Measurements from ENCODE around the gene TSPAN14.

DNA sequence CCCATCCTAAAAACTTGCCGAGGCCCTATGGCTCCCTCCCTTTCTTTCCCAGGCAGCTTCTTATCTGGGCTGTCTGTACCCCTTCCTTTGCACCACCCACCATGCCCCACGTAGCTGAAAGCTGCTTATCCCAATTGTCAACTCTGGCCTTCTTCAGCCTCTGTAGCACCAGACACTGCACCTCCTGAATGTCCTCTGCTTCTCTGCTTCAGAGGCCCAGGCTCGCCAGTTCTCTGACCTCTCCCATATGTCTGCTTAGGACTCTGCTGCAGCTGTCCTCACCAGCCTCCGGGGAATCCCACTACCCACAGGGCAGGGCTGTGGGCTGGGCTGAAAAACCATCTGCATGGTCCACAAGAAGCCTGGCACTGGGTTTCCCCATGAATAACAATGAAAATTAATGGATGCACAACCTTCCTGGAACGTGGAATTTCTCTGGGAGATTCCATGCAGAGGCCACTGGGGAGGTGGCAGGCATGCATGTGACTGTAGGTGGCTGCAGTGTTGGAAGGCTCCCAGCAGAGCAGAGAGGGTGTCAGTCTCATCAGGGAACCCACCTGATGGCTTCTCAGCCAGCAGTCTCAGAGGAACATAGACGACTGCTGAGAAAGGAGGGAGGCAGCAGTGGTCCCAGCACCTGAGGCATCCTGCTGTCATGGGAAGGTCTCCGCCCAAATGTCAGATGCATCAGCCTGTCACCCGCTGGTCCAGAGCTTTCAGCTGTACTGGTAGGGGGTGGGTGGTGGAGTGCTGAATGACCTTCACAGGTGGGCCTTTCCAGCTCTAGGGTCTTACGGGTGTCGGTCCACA, 66.8 kb downstream of the TSPAN14 start:
- TF ChIP-seq, protein P1, sequence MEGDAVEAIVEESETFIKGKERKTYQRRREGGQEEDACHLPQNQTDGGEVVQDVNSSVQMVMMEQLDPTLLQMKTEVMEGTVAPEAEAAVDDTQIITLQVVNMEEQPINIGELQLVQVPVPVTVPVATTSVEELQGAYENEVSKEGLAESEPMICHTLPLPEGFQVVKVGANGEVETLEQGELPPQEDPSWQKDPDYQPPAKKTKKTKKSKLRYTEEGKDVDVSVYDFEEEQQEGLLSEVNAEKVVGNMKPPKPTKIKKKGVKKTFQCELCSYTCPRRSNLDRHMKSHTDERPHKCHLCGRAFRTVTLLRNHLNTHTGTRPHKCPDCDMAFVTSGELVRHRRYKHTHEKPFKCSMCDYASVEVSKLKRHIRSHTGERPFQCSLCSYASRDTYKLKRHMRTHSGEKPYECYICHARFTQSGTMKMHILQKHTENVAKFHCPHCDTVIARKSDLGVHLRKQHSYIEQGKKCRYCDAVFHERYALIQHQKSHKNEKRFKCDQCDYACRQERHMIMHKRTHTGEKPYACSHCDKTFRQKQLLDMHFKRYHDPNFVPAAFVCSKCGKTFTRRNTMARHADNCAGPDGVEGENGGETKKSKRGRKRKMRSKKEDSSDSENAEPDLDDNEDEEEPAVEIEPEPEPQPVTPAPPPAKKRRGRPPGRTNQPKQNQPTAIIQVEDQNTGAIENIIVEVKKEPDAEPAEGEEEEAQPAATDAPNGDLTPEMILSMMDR (IDR thresholded peaks at IDR 0.05; ENCODE audit: insufficient read depth, low read length, poor library complexity, severe bottlenecking): no peak
- no peak for TF ChIP-seq EZH2phosphoT487 (conservative IDR thresholded peaks at IDR 0.05; ENCODE audit: low read length)
